Measurements from ENCODE around the gene CNKSR1. TPM values are rescaled to one million over a fixed set of nuclear protein-coding genes. Genes with fewer than 3 reads are reported as not detected.

CNKSR1 gene
- total RNA-seq, 1 donor from 2014 or later = 21.9 TPM

- Histone ChIP-seq H3K9me3 (no peaks in the 10 kb centered on the region), H3K27ac (no peak overlapping the region), H3K36me3 (no peaks in the 10 kb centered on the region), H3K4me3 (no peak overlapping the region), H3K27me3 (no peaks in the 10 kb centered on the region), H3K4me1 (no peaks in the 10 kb centered on the region)
- intact Hi-C loops (cut with DNase I) = no loop called here
- no peak for TF ChIP-seq POLR2AphosphoS5 (IDR thresholded peaks at IDR 0.05; ENCODE audit: insufficient read depth in 1 of 2, low read depth in 1 of 2)
- no peak for TF ChIP-seq CTCF (IDR thresholded peaks at IDR 0.05)
- TF ChIP-seq POLR2A (IDR thresholded peaks at IDR 0.05) = no peak
- DNase-seq (ENCODE audit: extremely low spot score in 2 of 2) = peak in 1 of 2 donors; percentile 75
Observed at GRCh38 chr1:26148887-26149286, 28.4 kb upstream of the CNKSR1 start.

- H3K4me1 ChIP-seq = no peaks in the 10 kb centered on the region
- H3K4me3 ChIP-seq = no peak overlapping the region
- H3K36me3 ChIP-seq = no peaks in the 10 kb centered on the region
- no peak overlapping the region for H3K27ac ChIP-seq
- TF ChIP-seq CTCF (IDR thresholded peaks at IDR 0.05) (no peak), POLR2AphosphoS5 (IDR thresholded peaks at IDR 0.05; ENCODE audit: insufficient read depth in 1 of 2, low read depth in 1 of 2) (no peak), POLR2A (IDR thresholded peaks at IDR 0.05) (no peak)
- intact Hi-C loops (cut with DNase I) = no loop called here
- no peak for DNase-seq (ENCODE audit: extremely low spot score in 2 of 2)
- H3K9me3 ChIP-seq = no peaks in the 10 kb centered on the region
- peaks cover 7% of the 10 kb centered on the region for H3K27me3 ChIP-seq
Observed at GRCh38 chr1:26153966-26154532, 23.2 kb upstream of the CNKSR1 start.

- Histone ChIP-seq H3K36me3 (no peaks in the 10 kb centered on the region), H3K4me3 (no peak overlapping the region), H3K27ac (no peak overlapping the region), H3K4me1 (no peaks in the 10 kb centered on the region), H3K9me3 (no peaks in the 10 kb centered on the region), H3K27me3 (peaks cover 7% of the 10 kb centered on the region)
- intact Hi-C loops (cut with DNase I) = no loop called here
- TF ChIP-seq POLR2AphosphoS5 (IDR thresholded peaks at IDR 0.05; ENCODE audit: insufficient read depth in 1 of 2, low read depth in 1 of 2) = no peak
- TF ChIP-seq CTCF (IDR thresholded peaks at IDR 0.05) = no peak
- TF ChIP-seq POLR2A (IDR thresholded peaks at IDR 0.05) = no peak
- DNase-seq (ENCODE audit: extremely low spot score in 2 of 2) = no peak
Observed at GRCh38 chr1:26154750-26155149, 22.5 kb upstream of the CNKSR1 start.

GRCh38 chr1:26155370-26156284, 21.7 kb upstream of the CNKSR1 start:
- H3K9me3 ChIP-seq = no peaks in the 10 kb centered on the region
- no peaks in the 10 kb centered on the region for H3K4me1 ChIP-seq
- peak overlapping the region; percentile 26 to 31 for H3K4me3 ChIP-seq
- TF ChIP-seq POLR2A (IDR thresholded peaks at IDR 0.05) (no peak), CTCF (IDR thresholded peaks at IDR 0.05) (no peak), POLR2AphosphoS5 (IDR thresholded peaks at IDR 0.05; ENCODE audit: insufficient read depth in 1 of 2, low read depth in 1 of 2) (no peak)
- no peak for DNase-seq (ENCODE audit: extremely low spot score in 2 of 2)
- intact Hi-C loops (cut with DNase I) = no loop called here
- H3K27ac ChIP-seq = no peak overlapping the region
- no peaks in the 10 kb centered on the region for H3K36me3 ChIP-seq
- H3K27me3 ChIP-seq = peaks cover 7% of the 10 kb centered on the region
